HL-60 (cell line): ENCODE results near the gene GABRR2.

ENCODE experiments used
- DNase-seq, 2 experiments: peaks; one replicate each; pipeline ENCODE4 v3.0.0-alpha.2; 2010 to 2020; ENCODE audit warnings: low read depth in 1 of 2, low spot score in 1 of 2
- H3K27ac ChIP-seq: fragments of 250-450 bp; sonication (Bioruptor Pico); replicated peaks from 2 replicates; pipeline ENCODE4 v1.5.1; 2020; ENCODE audit warnings: mild to moderate bottlenecking, moderate library complexity
- H3K27me3 ChIP-seq: fragments of 250-450 bp; sonication (Bioruptor Pico); 2 replicates; pipeline ENCODE4 v1.5.1; 2021; ENCODE audit warnings: mild to moderate bottlenecking, moderate library complexity; ENCODE audit not compliant: insufficient read depth, poor library complexity, severe bottlenecking
- H3K4me3 ChIP-seq: replicated peaks from 2 replicates; pipeline ENCODE4 v1.5.1; 2011; ENCODE audit warnings: mild to moderate bottlenecking, control low read depth, low read length; ENCODE audit not compliant: insufficient read depth
- CTCF ChIP-seq: IDR thresholded peaks from one replicate; pipeline ENCODE4 v1.5.1; 2011; ENCODE audit warnings: low read length, control low read depth, inconsistent platforms; ENCODE audit not compliant: insufficient read depth
- GABPA ChIP-seq: IDR thresholded peaks from 2 replicates; pipeline ENCODE4 v1.6.1; 2012; ENCODE audit warnings: low read depth
- POLR2AphosphoS5 ChIP-seq: IDR thresholded peaks from 2 replicates; pipeline ENCODE4 v1.6.1; 2012; ENCODE audit warnings: low read depth
- REST ChIP-seq: IDR thresholded peaks from 2 replicates; pipeline ENCODE4 v1.6.1; 2012; ENCODE audit warnings: low read depth; ENCODE audit not compliant: insufficient replicate concordance
- SPI1 ChIP-seq: IDR thresholded peaks from 2 replicates; pipeline ENCODE4 v1.6.1; 2012; ENCODE audit warnings: low read depth, mild to moderate bottlenecking, borderline replicate concordance
- long read RNA-seq: library from polyadenylated mRNA; unstranded; transcript quantifications from one replicate; pipeline ENCODE4 v2.0.0, GENCODE V29; 2020

Gene GABRR2
- long read RNA-seq: 0 reads

- no peak within 1 kb of the TSS for H3K27ac ChIP-seq
- TF ChIP-seq GABPA (no peak), POLR2AphosphoS5 (no peak), SPI1 (no peak), REST (no peak), CTCF (no peak)
- no peaks in the 10 kb centered on the region for H3K27me3 ChIP-seq
- H3K4me3 ChIP-seq: no peak within 1 kb of the TSS
- DNase-seq: no peak
Measured at GRCh38 chr6:89315249-89315885, at the start of gene GABRR2. Gene GABRR2 (minus strand): TSS chr6:89315299. CDS start chr6:89315165, 134 bp downstream.

GRCh38 chr6:89364586-89364985 lies 49.5 kb upstream of the GABRR2 start:
- Histone ChIP-seq H3K27me3 (no peaks in the 10 kb centered on the region), H3K27ac (no peak overlapping the region), H3K4me3 (no peak overlapping the region)
- no peak for DNase-seq
- no peak for TF ChIP-seq SPI1
- TF ChIP-seq CTCF: no peak
- no peak for TF ChIP-seq GABPA
- no peak for TF ChIP-seq REST
- no peak for TF ChIP-seq POLR2AphosphoS5

GRCh38 chr6:89361171-89361570 lies 46.1 kb upstream of the GABRR2 start:
- DNase-seq: no peak
- TF ChIP-seq POLR2AphosphoS5: no peak
- no peak for TF ChIP-seq GABPA
- no peak for TF ChIP-seq REST
- TF ChIP-seq SPI1: no peak
- TF ChIP-seq CTCF: no peak
- no peaks in the 10 kb centered on the region for H3K27me3 ChIP-seq
- no peak overlapping the region for H3K4me3 ChIP-seq
- no peak overlapping the region for H3K27ac ChIP-seq
